Peyer's patch (tissue), 4 donors: ENCODE results near the gene TJP2. TPM values are rescaled to one million over a fixed set of nuclear protein-coding genes. Genes with fewer than 3 reads are reported as not detected.

Experiments
- DNase-seq, 3 donors: peaks; one replicate each; pipeline ENCODE4 v3.0.0-alpha.2; 2017 to 2019
- H3K27ac ChIP-seq, 4 donors: fragments of 200-600 bp; sonication (generic); one replicate each; pipeline ENCODE4 v1.5.1; 2016 to 2019
- H3K27me3 ChIP-seq, 2 donors: fragments of 200-600 bp; sonication (generic); one replicate each; pipeline ENCODE4 v1.5.1; 2019
- H3K36me3 ChIP-seq, 3 donors: fragments of 200-600 bp; sonication (generic); one replicate each; pipeline ENCODE4 v1.5.1; 2016 to 2019
- H3K4me1 ChIP-seq, 4 donors: fragments of 200-600 bp; sonication (generic); one replicate each; pipeline ENCODE4 v1.5.1; 2016 to 2019
- H3K4me3 ChIP-seq, 4 donors: fragments of 200-600 bp; sonication (generic); 1 replicate in 3 of 4; 2 replicates in 1 of 4; pipeline ENCODE4 v1.5.1; 2016 to 2019; ENCODE audit warnings: mild to moderate bottlenecking in 1 of 4
- H3K9me3 ChIP-seq, 4 donors: fragments of 200-600 bp; sonication (generic); one replicate each; pipeline ENCODE4 v1.5.1; 2016 to 2019; ENCODE audit warnings: mild to moderate bottlenecking in 1 of 4
- POLR2A ChIP-seq, 2 donors: fragments of 450-650 bp; IDR thresholded peaks; one replicate each; pipeline ENCODE4 v1.5.1; 2017; ENCODE audit warnings: antibody characterized with exemption in 2 of 2, mild to moderate bottlenecking in 2 of 2, moderate library complexity in 2 of 2
- total RNA-seq, 4 donors: library from RNA; depleted of rRNA; stranded (reverse); fragments of >200 nt; gene quantifications; one replicate each; pipeline ENCODE4 v1.1.0, GENCODE V29; 2016
- TF ChIP-seq, protein P1 (sequence below), 6 experiments: fragments of 450-650 bp in 4 of 6; fragments of 200-600 bp in 2 of 6; sonication (generic) in 1 of 6; IDR thresholded peaks; one replicate each; pipeline ENCODE4 v1.5.1; 2017 to 2019; ENCODE audit warnings: antibody characterized with exemption in 6 of 6, mild to moderate bottlenecking in 3 of 6, moderate library complexity in 1 of 6

TJP2 gene
- total RNA-seq, 4 donors from 2014 or later, result 102 to 405 (median 263) TPM

DNA sequence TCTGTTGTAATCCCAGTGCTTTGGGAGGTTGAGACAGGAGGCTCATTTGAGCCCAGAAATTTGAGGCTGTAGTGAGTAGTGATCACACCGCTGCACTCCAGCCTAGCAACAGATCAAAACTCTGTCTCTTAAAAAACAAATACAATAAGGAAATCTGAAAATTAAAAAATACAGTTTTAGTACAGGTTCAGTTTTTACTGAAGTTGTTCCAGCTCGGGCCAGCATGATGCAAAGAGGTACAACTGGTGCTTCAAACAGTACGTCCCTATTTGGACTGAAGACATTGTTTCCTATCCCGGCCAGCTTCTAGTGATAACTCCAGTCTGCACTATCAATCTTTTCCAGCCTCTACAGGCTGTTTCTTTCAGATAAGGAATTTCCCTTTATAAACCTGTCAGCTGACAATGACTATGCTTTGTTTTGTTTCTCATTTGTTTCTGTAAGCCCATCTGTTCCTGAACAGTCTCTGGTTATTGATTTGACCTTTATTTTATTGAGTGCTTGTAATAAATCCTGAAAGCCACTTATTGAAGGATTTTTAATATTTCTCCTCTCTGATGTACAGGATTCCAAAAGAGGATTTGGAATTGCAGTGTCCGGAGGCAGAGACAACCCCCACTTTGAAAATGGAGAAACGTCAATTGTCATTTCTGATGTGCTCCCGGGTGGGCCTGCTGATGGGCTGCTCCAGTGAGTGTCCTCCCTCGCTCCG lies 41.9 kb downstream of the TJP2 start:
- Histone ChIP-seq H3K4me1 (no peaks in the 10 kb centered on the region), H3K4me3 (no peak overlapping the region), H3K27ac (no peak overlapping the region), H3K36me3 (peaks cover 0 to 48% (median 0%) of the 10 kb centered on the region in 3 donors), H3K27me3 (no peaks in the 10 kb centered on the region), H3K9me3 (no peaks in the 10 kb centered on the region)
- DNase-seq, result no peak
- no peak for TF ChIP-seq POLR2A (IDR thresholded peaks at IDR 0.05)

GRCh38 chr9:69218166-69218565 lies 44.1 kb downstream of the TJP2 start:
- peaks cover 0 to 65% (median 0%) of the 10 kb centered on the region in 3 donors for H3K36me3 ChIP-seq
- H3K4me1 ChIP-seq, result no peaks in the 10 kb centered on the region
- H3K27me3 ChIP-seq, result no peaks in the 10 kb centered on the region
- H3K4me3 ChIP-seq, result no peak overlapping the region
- no peak for TF ChIP-seq POLR2A (IDR thresholded peaks at IDR 0.05)
- TF ChIP-seq, protein P1, sequence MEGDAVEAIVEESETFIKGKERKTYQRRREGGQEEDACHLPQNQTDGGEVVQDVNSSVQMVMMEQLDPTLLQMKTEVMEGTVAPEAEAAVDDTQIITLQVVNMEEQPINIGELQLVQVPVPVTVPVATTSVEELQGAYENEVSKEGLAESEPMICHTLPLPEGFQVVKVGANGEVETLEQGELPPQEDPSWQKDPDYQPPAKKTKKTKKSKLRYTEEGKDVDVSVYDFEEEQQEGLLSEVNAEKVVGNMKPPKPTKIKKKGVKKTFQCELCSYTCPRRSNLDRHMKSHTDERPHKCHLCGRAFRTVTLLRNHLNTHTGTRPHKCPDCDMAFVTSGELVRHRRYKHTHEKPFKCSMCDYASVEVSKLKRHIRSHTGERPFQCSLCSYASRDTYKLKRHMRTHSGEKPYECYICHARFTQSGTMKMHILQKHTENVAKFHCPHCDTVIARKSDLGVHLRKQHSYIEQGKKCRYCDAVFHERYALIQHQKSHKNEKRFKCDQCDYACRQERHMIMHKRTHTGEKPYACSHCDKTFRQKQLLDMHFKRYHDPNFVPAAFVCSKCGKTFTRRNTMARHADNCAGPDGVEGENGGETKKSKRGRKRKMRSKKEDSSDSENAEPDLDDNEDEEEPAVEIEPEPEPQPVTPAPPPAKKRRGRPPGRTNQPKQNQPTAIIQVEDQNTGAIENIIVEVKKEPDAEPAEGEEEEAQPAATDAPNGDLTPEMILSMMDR (IDR thresholded peaks at IDR 0.05), result no peak
- no peak overlapping the region for H3K27ac ChIP-seq
- H3K9me3 ChIP-seq, result no peaks in the 10 kb centered on the region
- no peak for DNase-seq

GRCh38 chr9:69221036-69221435 lies 47.0 kb downstream of the TJP2 start:
- no peak for DNase-seq
- peaks cover 0 to 74% (median 0%) of the 10 kb centered on the region in 3 donors for H3K36me3 ChIP-seq
- no peak overlapping the region for H3K4me3 ChIP-seq
- no peaks in the 10 kb centered on the region for H3K27me3 ChIP-seq
- H3K27ac ChIP-seq, result no peak overlapping the region
- TF ChIP-seq, protein P1 (IDR thresholded peaks at IDR 0.05), result no peak
- TF ChIP-seq POLR2A (IDR thresholded peaks at IDR 0.05), result no peak
- H3K4me1 ChIP-seq, result no peaks in the 10 kb centered on the region
- H3K9me3 ChIP-seq, result no peaks in the 10 kb centered on the region

- Histone ChIP-seq H3K4me3 (no peak overlapping the region), H3K4me1 (no peaks in the 10 kb centered on the region), H3K9me3 (no peaks in the 10 kb centered on the region), H3K36me3 (peaks cover 0 to 79% (median 0%) of the 10 kb centered on the region in 3 donors), H3K27ac (no peak overlapping the region), H3K27me3 (no peaks in the 10 kb centered on the region)
- no peak for DNase-seq
- TF ChIP-seq POLR2A (IDR thresholded peaks at IDR 0.05), result no peak
- TF ChIP-seq, protein P1 (IDR thresholded peaks at IDR 0.05), result no peak
Measured at GRCh38 chr9:69222970-69223369, 48.9 kb downstream of the TJP2 start.

DNA sequence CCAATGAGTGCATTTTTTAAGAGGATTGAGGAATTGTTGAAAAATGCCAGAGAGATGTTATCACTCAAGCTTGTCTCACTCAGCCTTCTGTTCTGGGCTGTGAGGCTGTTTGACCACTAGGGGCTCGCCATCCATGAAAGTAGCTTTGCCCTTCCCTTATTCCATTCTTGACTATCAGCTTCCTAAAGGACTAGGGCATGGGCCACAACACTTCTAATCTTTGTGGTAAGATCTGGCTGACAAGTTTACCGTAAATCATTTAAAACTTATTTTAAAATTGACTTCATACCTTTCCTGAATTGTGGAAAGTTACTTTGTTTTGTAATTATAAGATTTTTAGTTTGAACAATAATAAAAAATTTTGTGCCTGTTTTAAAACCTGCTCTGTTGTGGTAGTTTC lies 49.5 kb downstream of the TJP2 start:
- Histone ChIP-seq H3K27me3 (no peaks in the 10 kb centered on the region), H3K27ac (no peak overlapping the region), H3K36me3 (peaks cover 0 to 79% (median 0%) of the 10 kb centered on the region in 3 donors), H3K4me1 (no peaks in the 10 kb centered on the region), H3K4me3 (no peak overlapping the region), H3K9me3 (no peaks in the 10 kb centered on the region)
- DNase-seq, result no peak
- no peak for TF ChIP-seq POLR2A (IDR thresholded peaks at IDR 0.05)
- TF ChIP-seq, protein P1 (IDR thresholded peaks at IDR 0.05), result peak in 5 of 6 experiments; percentile 20 to 55 (median 50)

DNA sequence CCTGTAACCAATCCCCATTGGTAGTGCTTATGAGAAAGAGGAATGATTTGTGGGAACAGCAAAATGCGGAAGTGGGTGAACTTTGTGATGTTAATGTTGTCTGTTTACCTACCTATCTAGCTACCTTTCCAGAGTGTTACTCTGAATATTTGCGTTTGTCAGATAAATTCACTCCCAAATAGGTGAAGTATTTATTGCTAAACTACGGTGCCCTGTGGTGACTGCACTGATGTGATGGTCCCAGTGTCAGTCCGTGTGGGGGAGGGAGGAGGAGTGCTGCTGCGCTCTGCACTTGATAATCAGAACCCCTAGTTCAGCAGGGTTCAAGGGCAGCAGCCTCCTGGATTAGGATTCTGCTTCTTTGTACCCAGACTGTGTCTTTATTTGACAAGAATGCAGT lies 55.3 kb downstream of the TJP2 start:
- Histone ChIP-seq H3K9me3 (no peaks in the 10 kb centered on the region), H3K4me1 (no peaks in the 10 kb centered on the region), H3K27ac (no peak overlapping the region), H3K36me3 (peaks cover 0 to 88% (median 0%) of the 10 kb centered on the region in 3 donors), H3K27me3 (no peaks in the 10 kb centered on the region), H3K4me3 (no peak overlapping the region)
- DNase-seq, result no peak
- TF ChIP-seq POLR2A (IDR thresholded peaks at IDR 0.05), result no peak
- TF ChIP-seq, protein P1 (IDR thresholded peaks at IDR 0.05), result no peak
